OCI-LY3 (cell line): Measurements from ENCODE around the gene LAMP1.

Experiments
- EZH2phosphoT487 ChIP-seq: fragments of 200-600 bp; shearing (Covaris generic); IDR thresholded peaks from 2 replicates; pipeline ENCODE4 v1.6.1; 2018; ENCODE audit warnings: antibody characterized with exemption, mixed run types, low read depth
- TF ChIP-seq, protein P1 (sequence below): fragments of 200-600, 300-600 bp; sonication (generic); IDR thresholded peaks from 2 replicates; pipeline ENCODE4 v1.5.1; 2014; ENCODE audit warnings: antibody characterized with exemption, low read length, low read depth

DNA sequence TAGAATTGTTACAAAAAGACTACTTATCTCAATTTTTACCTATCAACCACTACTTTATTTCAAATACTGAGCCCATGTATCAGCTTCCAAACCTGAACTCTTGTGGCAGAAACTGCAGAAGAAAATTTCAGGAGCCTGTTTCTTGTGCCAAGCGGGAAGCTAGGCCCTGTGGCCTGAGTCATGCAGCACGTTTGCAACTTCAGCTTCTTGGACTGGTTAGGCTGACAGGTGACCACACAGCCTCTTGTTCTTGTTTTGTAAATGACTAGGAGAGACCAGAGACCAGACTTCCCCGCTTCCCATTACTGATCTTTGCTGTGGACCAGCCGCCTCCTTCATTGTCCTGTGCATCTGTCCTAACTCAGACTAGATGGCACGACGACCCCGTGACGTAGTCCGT is 3.4 kb upstream of the LAMP1 start:
- no peak for TF ChIP-seq EZH2phosphoT487
- TF ChIP-seq, protein P1, sequence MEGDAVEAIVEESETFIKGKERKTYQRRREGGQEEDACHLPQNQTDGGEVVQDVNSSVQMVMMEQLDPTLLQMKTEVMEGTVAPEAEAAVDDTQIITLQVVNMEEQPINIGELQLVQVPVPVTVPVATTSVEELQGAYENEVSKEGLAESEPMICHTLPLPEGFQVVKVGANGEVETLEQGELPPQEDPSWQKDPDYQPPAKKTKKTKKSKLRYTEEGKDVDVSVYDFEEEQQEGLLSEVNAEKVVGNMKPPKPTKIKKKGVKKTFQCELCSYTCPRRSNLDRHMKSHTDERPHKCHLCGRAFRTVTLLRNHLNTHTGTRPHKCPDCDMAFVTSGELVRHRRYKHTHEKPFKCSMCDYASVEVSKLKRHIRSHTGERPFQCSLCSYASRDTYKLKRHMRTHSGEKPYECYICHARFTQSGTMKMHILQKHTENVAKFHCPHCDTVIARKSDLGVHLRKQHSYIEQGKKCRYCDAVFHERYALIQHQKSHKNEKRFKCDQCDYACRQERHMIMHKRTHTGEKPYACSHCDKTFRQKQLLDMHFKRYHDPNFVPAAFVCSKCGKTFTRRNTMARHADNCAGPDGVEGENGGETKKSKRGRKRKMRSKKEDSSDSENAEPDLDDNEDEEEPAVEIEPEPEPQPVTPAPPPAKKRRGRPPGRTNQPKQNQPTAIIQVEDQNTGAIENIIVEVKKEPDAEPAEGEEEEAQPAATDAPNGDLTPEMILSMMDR, result no peak
